Ovary (tissue), 3 donors: ENCODE results near the gene PTPRH.

Experiments used
- CTCF ChIP-seq, 3 donors: fragments of 450-650 bp in 2 of 3; fragments of 200-600 bp in 1 of 3; IDR thresholded peaks; one replicate each; pipeline versions ENCODE4 v1.5.1 to v1.8.0; 2016 to 2022; ENCODE audit warnings: antibody characterized with exemption in 3 of 3, mild to moderate bottlenecking in 1 of 3
- POLR2A ChIP-seq: fragments of 450-650 bp; IDR thresholded peaks from one replicate; pipeline ENCODE4 v1.6.1; 2017; ENCODE audit warnings: antibody characterized with exemption, mild to moderate bottlenecking, moderate library complexity
- donor health status: DM: no; HTN: no; CAD: no.

GRCh38 chr19:55165952-55166529, 43.3 kb downstream of the PTPRH start:
- TF ChIP-seq CTCF (IDR thresholded peaks at IDR 0.05), result no peak
- no peak for TF ChIP-seq POLR2A
